ENCODE data around the gene SEC14L3. TPM values are rescaled to one million over a fixed set of nuclear protein-coding genes. Genes with fewer than 3 reads are reported as not detected.
A peak's percentile ranks its signal among the peaks of the same experiment; 100 is the strongest.

Gene SEC14L3
- total RNA-seq, 6 experiments from 2014 or later: not detected

DNA sequence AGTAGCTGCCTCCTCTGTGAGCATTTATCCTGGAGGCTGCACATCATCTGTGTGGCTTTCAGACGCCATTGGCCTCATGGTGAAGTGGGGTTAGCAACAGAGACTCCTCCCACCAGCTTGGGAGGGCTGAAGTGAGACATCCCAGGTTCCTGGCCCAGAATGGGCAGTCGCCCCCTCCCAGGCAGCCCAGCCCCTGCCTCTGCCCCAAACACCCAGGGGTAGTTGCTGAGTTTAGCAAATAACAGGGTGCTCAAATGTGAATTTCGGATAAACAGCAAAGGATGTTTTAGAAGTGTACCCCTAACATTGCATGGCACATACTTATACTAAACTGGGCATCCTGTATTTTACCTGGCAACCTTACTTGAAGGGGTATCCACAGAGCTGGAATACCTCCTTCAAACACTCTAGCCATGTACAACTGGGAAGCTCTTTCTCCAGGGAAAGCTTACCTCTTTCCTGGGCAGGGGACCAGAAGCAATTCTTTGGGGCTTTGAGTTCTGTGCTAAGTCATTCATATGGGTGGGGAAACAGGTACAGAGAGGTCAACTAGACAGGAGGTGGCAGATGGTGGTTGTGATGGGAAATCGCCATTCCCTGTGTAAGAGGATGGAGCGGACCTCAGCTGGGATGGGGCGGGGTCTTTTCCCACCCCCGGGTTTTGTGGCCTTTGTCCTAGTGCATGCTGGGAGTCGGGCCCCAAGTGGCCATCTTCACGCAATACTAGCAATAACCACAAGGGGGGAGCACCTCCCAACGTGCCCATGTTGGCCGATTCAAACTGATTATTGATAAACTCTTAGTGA is 27.0 kb downstream of the SEC14L3 start:
- no peak overlapping the region for H3K4me3 Mint-ChIP-seq
- H3K27me3 Mint-ChIP-seq (ENCODE audit: insufficient read depth): peaks cover 13% of the 10 kb centered on the region
- TF ChIP-seq, protein P1, sequence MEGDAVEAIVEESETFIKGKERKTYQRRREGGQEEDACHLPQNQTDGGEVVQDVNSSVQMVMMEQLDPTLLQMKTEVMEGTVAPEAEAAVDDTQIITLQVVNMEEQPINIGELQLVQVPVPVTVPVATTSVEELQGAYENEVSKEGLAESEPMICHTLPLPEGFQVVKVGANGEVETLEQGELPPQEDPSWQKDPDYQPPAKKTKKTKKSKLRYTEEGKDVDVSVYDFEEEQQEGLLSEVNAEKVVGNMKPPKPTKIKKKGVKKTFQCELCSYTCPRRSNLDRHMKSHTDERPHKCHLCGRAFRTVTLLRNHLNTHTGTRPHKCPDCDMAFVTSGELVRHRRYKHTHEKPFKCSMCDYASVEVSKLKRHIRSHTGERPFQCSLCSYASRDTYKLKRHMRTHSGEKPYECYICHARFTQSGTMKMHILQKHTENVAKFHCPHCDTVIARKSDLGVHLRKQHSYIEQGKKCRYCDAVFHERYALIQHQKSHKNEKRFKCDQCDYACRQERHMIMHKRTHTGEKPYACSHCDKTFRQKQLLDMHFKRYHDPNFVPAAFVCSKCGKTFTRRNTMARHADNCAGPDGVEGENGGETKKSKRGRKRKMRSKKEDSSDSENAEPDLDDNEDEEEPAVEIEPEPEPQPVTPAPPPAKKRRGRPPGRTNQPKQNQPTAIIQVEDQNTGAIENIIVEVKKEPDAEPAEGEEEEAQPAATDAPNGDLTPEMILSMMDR (IDR thresholded peaks at IDR 0.05): peak; percentile 90
- H3K36me3 Mint-ChIP-seq (ENCODE audit: low read depth): no peaks in the 10 kb centered on the region
- peak; percentile 40 for DNase-seq
- peaks cover 50% of the 10 kb centered on the region for H3K4me1 Mint-ChIP-seq (ENCODE audit: low read depth)
- peak overlapping the region; percentile 72 for H3K27ac Mint-ChIP-seq
- H3K9me3 Mint-ChIP-seq: no peaks in the 10 kb centered on the region

DNA sequence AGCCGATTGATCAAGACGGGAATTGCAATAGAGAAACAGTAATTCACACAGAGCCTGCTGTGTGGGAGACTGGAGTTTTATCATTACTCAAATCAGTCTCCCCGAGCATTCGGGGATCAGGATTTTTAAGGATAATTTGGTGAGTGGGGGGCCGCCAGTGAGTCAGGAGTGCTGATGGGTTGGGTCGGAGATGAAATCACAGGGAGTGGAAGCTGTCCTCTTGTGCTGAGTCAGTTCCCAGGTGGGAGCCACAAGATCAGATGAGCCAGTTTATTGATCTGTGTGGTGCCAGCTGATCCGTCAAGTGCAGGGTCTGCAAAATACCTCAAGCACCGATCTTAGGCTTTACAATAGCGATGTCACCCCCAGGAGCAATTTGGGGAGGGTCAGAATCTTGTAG is 30.7 kb downstream of the SEC14L3 start:
- Mint-ChIP-seq H3K36me3 (ENCODE audit: low read depth) (no peaks in the 10 kb centered on the region), H3K4me1 (ENCODE audit: low read depth) (peaks cover 45% of the 10 kb centered on the region), H3K27ac (peak overlapping the region; percentile 67), H3K4me3 (no peak overlapping the region), H3K27me3 (ENCODE audit: insufficient read depth) (peaks cover 13% of the 10 kb centered on the region; the same call in 1 of the 2 replicates), H3K9me3 (no peaks in the 10 kb centered on the region)
- DNase-seq: no peak
- TF ChIP-seq, protein P1 (IDR thresholded peaks at IDR 0.05): no peak

DNA sequence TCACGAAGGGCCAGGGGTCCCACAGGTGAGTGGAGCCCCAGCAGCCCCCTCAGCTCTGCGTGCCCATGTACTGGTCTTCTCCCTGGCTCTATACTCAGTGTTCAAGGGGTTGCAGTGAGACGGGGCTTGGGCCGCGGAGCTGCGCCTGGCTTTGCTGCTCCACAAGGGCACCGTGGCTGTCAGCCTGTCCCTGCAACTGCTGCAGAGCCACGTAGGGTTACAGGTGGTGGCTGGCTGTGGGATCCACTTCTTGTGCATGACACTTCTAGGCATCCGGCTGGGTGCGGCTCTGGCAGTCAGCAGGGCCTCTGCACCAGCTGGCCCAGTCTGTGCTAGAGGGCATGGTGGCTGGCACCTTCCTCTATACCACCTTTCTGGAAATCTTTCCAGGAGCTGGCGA is 32.0 kb downstream of the SEC14L3 start:
- no peak overlapping the region for H3K4me3 Mint-ChIP-seq
- H3K9me3 Mint-ChIP-seq: no peaks in the 10 kb centered on the region
- peaks cover 38% of the 10 kb centered on the region for H3K4me1 Mint-ChIP-seq (ENCODE audit: low read depth)
- TF ChIP-seq, protein P1 (IDR thresholded peaks at IDR 0.05): no peak
- H3K27ac Mint-ChIP-seq: no peak overlapping the region
- H3K27me3 Mint-ChIP-seq (ENCODE audit: insufficient read depth): peaks cover 13% of the 10 kb centered on the region; the same call in 1 of the 2 replicates
- H3K36me3 Mint-ChIP-seq (ENCODE audit: low read depth): no peaks in the 10 kb centered on the region; the same call in 1 of the 2 replicates
- DNase-seq: no peak

DNA sequence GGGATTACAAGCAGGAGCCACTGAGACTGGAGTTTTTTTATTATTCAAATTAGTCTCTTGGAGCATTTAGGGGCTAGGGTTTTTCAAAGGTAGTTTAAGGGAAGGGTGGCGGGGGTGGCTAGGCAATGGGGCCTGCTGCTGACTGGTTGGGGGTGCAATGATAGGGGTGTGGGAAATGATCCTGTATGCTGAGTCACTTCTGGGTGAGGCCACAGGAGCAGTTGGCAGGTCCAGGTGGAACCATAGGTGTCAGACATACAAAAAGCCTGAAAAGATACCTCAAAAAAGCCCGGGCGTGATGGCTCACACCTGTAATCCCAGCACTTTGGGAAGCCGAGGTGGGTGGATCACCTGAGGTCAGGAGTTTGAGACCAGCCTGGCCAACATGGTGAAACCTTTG is 32.6 kb downstream of the SEC14L3 start:
- DNase-seq: no peak
- Mint-ChIP-seq H3K9me3 (no peaks in the 10 kb centered on the region), H3K27ac (no peak overlapping the region), H3K36me3 (ENCODE audit: low read depth) (no peaks in the 10 kb centered on the region; the same call in 1 of the 2 replicates), H3K4me3 (no peak overlapping the region), H3K27me3 (ENCODE audit: insufficient read depth) (peaks cover 13% of the 10 kb centered on the region; the same call in 1 of the 2 replicates), H3K4me1 (ENCODE audit: low read depth) (peaks cover 32% of the 10 kb centered on the region)
- TF ChIP-seq, protein P1 (IDR thresholded peaks at IDR 0.05): no peak

DNA sequence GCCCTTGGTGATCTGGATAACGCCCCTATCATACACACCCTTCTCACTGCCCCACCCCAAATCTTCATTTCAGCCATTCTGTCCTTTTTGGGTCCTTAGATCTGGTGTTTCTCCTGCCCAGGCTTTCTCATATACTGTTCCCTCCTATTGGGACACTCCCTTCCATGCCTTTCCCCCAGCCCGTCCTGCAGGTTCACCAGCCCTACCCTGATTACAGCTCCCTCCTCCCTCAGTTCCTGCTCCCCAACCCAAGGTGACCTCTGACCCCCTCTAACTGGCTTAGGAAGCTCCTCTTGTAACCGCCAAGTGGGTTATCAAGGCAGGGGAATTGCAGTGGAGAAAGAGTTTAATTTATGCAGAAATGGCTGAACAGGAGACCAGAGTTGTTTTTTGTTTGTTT is 33.3 kb downstream of the SEC14L3 start:
- no peak for DNase-seq
- Mint-ChIP-seq H3K9me3 (no peaks in the 10 kb centered on the region), H3K4me1 (ENCODE audit: low read depth) (peaks cover 29% of the 10 kb centered on the region), H3K36me3 (ENCODE audit: low read depth) (no peaks in the 10 kb centered on the region; the same call in 1 of the 2 replicates), H3K27ac (no peak overlapping the region), H3K4me3 (no peak overlapping the region), H3K27me3 (ENCODE audit: insufficient read depth) (peaks cover 13% of the 10 kb centered on the region; the same call in 1 of the 2 replicates)
- TF ChIP-seq, protein P1 (IDR thresholded peaks at IDR 0.05): no peak
